ENCODE results near the gene BRD9.
"Not testable (repeated sequence)": the region's sequence is repeated elsewhere in the genome, so short reads cannot be mapped to it uniquely, and the experiment has no call there.

The BRD9 gene

DNA sequence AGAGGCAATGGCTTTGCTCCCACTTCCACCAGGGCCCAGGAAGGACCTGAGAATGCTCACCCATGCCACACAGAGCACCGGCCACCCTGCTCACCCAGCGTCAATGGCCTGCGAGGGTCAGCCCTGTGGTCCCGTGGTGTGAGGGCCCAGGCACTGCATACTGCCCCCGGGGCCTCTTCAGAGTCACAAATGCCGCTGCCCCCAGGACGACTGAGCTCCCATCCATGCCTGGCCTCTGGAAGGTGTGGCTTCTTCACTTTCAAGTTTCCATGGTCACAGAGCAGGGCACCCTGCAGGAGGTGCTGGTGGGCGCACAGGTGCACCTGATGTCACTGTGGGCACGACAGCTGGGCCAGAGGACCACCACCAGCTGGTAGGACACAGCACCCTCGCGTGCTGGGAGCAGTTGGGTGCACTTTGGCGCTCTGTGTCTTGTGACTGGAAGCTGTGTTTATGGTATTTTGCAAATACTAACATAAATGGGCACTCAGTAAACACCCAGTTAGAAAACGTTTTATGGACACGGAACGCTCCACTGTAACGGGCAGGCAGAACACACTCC lies 29.3 kb downstream of the BRD9 start:
- Mint-ChIP-seq H3K27ac (no peak overlapping the region), H3K36me3 (peaks cover 8% of the 10 kb centered on the region), H3K27me3 (no peaks in the 10 kb centered on the region), H3K4me3 (no peak overlapping the region), H3K4me1 (ENCODE audit: low read depth) (no peaks in the 10 kb centered on the region), H3K9me3 (ENCODE audit: low read depth) (no peaks in the 10 kb centered on the region)

- no peaks in the 10 kb centered on the region for H3K4me1 Mint-ChIP-seq (ENCODE audit: low read depth)
- peaks cover 6% of the 10 kb centered on the region for H3K36me3 Mint-ChIP-seq
- no peaks in the 10 kb centered on the region for H3K9me3 Mint-ChIP-seq (ENCODE audit: low read depth)
- no peaks in the 10 kb centered on the region for H3K27me3 Mint-ChIP-seq
- H3K4me3 Mint-ChIP-seq: no peak overlapping the region
- no peak overlapping the region for H3K27ac Mint-ChIP-seq
Measured at GRCh38 chr5:862367-863243, 30.0 kb downstream of the BRD9 start.

DNA sequence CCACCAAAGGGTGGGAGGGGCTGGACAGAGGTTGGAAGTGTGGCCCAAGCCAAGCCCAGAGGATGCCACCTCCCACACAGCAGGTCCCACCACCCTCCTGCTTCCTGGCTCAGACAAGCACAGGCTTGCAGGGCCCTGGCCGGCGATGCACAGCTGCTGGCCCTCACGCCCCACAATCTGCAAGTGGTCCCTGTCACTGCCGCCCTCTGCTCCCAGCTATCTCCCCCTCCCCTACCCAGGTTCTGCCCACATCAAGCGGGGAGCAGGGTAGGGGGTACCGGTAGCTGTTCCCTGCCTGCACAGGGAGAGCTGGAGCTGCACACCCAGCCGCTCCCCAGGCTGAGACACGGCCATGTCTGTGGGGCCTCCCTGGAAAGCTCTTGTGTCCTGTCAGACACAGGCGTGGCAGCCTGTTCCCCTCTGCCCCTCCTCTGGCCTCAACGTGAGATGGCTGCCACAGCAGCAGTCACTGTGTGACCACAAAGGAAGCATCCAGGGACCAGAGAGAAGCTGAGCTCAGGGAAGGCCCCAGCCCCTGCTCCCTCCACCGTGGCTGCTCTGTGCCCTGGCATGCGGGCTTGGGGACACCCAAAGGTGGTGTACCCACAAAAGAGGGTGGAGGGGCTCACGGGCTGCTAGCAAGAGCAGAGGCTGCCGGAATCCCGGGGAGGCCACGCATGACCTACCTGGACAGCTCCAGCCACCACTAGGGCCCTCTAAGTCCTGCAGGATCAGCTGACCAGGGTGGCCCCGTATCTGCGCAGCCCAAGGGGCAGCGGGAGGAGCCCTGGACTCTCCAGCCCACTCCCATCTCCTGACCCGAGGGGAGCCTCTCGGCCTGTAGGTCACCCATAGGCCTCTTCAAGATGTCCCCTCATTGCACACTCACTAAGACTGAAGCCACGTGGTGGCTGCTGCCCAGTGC lies 30.9 kb downstream of the BRD9 start:
- peaks cover 5% of the 10 kb centered on the region for H3K36me3 Mint-ChIP-seq
- H3K4me1 Mint-ChIP-seq (ENCODE audit: low read depth): no peaks in the 10 kb centered on the region
- H3K27ac Mint-ChIP-seq: no peak overlapping the region
- H3K27me3 Mint-ChIP-seq: no peaks in the 10 kb centered on the region
- no peaks in the 10 kb centered on the region for H3K9me3 Mint-ChIP-seq (ENCODE audit: low read depth)
- H3K4me3 Mint-ChIP-seq: no peak overlapping the region

DNA sequence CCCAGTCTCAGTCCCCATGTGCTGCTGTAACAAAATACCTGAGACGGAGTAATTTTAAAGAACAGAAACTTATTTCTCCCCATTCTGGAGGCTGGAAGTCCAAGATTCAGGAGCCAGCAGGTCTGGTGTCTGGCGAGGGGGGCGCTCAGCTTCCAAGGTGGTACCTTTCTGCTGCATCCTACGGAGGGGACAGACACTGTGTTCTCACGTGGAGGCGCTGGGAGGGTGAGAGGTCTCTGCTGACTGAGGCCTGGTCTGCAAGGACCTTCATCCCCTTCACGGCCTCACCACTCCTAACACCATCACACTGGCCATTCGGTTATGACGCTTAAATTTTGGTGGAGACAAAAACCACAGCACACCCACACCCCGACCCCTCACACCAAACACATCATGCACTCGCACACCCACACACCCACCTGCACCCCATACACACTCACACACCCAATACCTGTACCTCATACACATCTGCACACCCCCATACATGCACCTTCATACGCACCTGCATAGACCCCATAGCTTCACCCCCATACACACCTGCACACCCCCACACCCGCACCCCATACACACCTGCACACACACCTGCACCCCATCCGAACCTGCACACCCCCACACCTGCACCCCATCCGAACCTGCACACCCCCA lies 32.0 kb downstream of the BRD9 start:
- Mint-ChIP-seq H3K36me3 (no peaks in the 10 kb centered on the region), H3K27ac (no peak overlapping the region), H3K27me3 (no peaks in the 10 kb centered on the region), H3K4me1 (ENCODE audit: low read depth) (no peaks in the 10 kb centered on the region), H3K9me3 (ENCODE audit: low read depth) (no peaks in the 10 kb centered on the region), H3K4me3 (no peak overlapping the region)

GRCh38 chr5:859798-860296 lies 32.8 kb downstream of the BRD9 start:
- no peaks in the 10 kb centered on the region for H3K4me1 Mint-ChIP-seq (ENCODE audit: low read depth)
- H3K9me3 Mint-ChIP-seq (ENCODE audit: low read depth): no peaks in the 10 kb centered on the region
- H3K27me3 Mint-ChIP-seq: no peaks in the 10 kb centered on the region
- H3K4me3 Mint-ChIP-seq: no peak overlapping the region
- H3K36me3 Mint-ChIP-seq: no peaks in the 10 kb centered on the region
- no peak overlapping the region for H3K27ac Mint-ChIP-seq

DNA sequence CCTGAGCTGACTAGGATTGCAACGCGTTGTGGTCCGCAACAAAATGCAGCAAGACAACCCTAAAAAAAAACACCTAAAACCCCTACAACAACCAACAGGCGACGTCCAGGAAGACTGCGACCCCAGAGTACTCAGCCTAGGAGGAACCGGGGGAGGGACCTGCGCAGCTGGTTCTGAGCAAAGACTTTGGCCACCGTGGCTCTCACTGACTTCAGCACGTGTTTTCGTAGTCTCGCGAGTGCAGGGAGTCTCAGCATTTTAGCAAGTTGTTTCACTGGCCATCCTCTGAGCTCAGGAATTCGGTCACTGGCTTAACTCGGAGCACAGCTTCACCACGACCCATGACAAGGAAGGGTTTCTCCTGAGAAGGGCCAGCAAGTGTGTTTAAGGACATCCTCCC lies 33.2 kb downstream of the BRD9 start:
- no peaks in the 10 kb centered on the region for H3K27me3 Mint-ChIP-seq
- H3K9me3 Mint-ChIP-seq (ENCODE audit: low read depth): no peaks in the 10 kb centered on the region
- no peaks in the 10 kb centered on the region for H3K4me1 Mint-ChIP-seq (ENCODE audit: low read depth)
- H3K27ac Mint-ChIP-seq: no peak overlapping the region
- no peaks in the 10 kb centered on the region for H3K36me3 Mint-ChIP-seq
- no peak overlapping the region for H3K4me3 Mint-ChIP-seq

- Mint-ChIP-seq H3K36me3 (no peaks in the 10 kb centered on the region), H3K4me1 (ENCODE audit: low read depth) (no peaks in the 10 kb centered on the region), H3K27me3 (no peaks in the 10 kb centered on the region), H3K9me3 (ENCODE audit: low read depth) (no peaks in the 10 kb centered on the region), H3K4me3 (no peak overlapping the region), H3K27ac (no peak overlapping the region)
Measured at GRCh38 chr5:858726-859125, 33.9 kb downstream of the BRD9 start.

DNA sequence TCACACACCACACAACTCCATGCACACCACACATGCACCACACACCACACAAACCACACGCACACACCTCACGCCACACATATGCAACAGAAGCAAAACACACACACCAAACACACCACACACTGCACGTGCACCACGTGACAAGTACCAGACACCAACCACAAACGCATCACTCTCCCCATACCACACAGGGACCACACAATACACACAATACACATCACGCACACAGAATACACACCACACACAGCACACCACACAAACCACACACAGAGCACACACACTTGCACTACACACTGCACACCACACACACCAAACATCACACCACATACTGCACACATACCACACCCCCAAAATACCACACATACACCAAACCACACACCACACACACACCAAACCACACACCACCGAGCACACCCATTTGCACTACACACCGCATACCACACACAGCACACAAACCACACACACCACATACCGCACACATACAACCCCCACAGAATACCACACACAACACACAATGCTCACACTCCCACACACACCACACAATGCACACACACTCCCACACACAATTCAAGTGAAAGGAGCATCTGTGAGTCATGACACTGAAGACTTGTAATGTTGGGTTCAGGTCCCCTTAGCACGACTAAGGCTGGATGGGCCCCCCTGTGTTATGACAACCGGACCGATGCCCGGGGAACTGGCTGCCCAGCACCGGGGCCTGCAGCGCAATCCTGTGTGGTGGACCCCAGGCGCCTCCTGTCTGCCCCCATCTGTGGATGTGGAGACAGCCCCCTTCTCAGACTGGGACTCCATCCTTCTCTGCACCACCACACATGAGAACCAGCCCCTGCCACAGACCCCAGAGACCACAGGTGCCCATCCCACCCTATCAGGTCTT lies 35.8 kb downstream of the BRD9 start:
- peaks cover 3% of the 10 kb centered on the region for H3K27me3 Mint-ChIP-seq
- H3K4me3 Mint-ChIP-seq: no peak overlapping the region
- no peak overlapping the region for H3K27ac Mint-ChIP-seq
- no peaks in the 10 kb centered on the region for H3K4me1 Mint-ChIP-seq (ENCODE audit: low read depth)
- no peaks in the 10 kb centered on the region for H3K9me3 Mint-ChIP-seq (ENCODE audit: low read depth)
- H3K36me3 Mint-ChIP-seq: no peaks in the 10 kb centered on the region

GRCh38 chr5:855771-856530 lies 36.6 kb downstream of the BRD9 start:
- Mint-ChIP-seq H3K27ac (no peak overlapping the region), H3K9me3 (ENCODE audit: low read depth) (no peaks in the 10 kb centered on the region), H3K27me3 (peaks cover 3% of the 10 kb centered on the region), H3K36me3 (no peaks in the 10 kb centered on the region), H3K4me3 (no peak overlapping the region), H3K4me1 (ENCODE audit: low read depth) (no peaks in the 10 kb centered on the region)

- H3K27ac Mint-ChIP-seq: no peak overlapping the region
- no peak overlapping the region for H3K4me3 Mint-ChIP-seq
- peaks cover 3% of the 10 kb centered on the region for H3K27me3 Mint-ChIP-seq
- H3K9me3 Mint-ChIP-seq (ENCODE audit: low read depth): no peaks in the 10 kb centered on the region
- H3K4me1 Mint-ChIP-seq (ENCODE audit: low read depth): no peaks in the 10 kb centered on the region
- no peaks in the 10 kb centered on the region for H3K36me3 Mint-ChIP-seq
Measured at GRCh38 chr5:854966-855743, 37.4 kb downstream of the BRD9 start.

GRCh38 chr5:854217-854616 lies 38.4 kb downstream of the BRD9 start:
- no peak overlapping the region for H3K27ac Mint-ChIP-seq
- H3K9me3 Mint-ChIP-seq (ENCODE audit: low read depth): no peaks in the 10 kb centered on the region
- H3K4me3 Mint-ChIP-seq: no peak overlapping the region
- no peaks in the 10 kb centered on the region for H3K36me3 Mint-ChIP-seq
- peaks cover 3% of the 10 kb centered on the region for H3K27me3 Mint-ChIP-seq
- no peaks in the 10 kb centered on the region for H3K4me1 Mint-ChIP-seq (ENCODE audit: low read depth)

DNA sequence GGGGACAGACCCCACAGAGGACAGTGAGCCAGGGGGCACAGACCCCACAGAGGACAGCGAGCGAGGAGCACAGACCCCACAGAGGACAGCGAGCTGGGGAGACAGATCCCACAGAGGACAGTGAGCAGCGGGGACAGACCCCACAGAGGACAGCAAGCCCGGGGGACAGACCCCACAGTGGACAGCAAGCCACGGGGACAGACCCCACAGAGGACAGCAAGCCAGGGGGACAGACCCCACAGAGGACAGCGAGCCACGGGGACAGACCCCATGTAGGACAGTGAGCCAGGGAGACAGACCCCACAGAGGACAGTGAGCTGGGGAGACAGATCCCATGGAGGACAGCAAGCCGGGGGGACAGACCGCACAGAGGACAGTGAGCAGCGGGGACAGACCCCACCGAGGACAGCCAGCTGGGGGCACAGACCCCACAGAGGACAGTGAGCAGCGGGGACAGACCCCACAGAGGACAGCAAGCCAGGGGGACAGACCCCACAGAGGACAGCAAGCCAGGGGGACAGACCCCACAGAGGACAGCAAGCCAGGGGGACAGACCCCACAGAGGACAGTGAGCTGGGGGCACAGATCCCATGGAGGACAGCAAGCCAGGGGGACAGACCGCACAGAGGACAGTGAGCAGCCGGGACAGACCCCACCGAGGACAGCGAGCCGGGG lies 39.0 kb downstream of the BRD9 start:
- not testable (repeated sequence) for H3K4me3 Mint-ChIP-seq; H3K27me3 Mint-ChIP-seq; H3K36me3 Mint-ChIP-seq; H3K9me3 Mint-ChIP-seq (ENCODE audit: low read depth); H3K4me1 Mint-ChIP-seq (ENCODE audit: low read depth); H3K27ac Mint-ChIP-seq
